Measurements from ENCODE around the gene NAGK. TPM values are rescaled to one million over a fixed set of nuclear protein-coding genes. Genes with fewer than 3 reads are reported as not detected.

NAGK gene
- total and polyA plus RNA-seq, 2 donors (not counting 3 experiments of a cell fraction or from before 2014, with no cell fraction given) = 130 to 184 TPM

DNA sequence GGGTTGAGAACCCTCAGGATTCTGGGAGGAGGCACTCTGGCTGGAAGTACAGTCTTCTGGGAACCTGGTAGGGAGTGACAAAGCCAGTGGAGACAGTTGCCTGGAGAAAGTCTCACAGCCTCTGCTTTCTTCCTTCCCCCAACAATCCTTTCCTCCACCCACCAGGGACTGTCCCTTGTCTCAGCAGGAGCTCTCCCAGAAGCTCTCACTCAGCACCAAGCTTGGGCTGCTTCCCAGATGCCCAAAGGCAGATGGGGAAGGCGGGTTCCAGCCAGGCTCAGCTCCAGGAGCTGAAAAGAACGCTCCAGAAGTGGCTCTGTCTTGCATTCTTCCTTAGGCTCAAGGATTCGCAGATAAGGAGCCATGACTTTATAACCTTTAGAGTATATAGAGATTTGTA, 7.6 kb upstream of the NAGK start:
- POLR2A ChIA-PET = no interaction called here
- Histone ChIP-seq H3K9me1 (replicated peaks; ENCODE audit: control insufficient read depth, extremely low read depth, insufficient read depth, low read length) (no peaks in the 10 kb centered on the region), H3K27ac (ENCODE audit: insufficient read depth, low read depth, low read length) (no peak overlapping the region), H3K4me1 (ENCODE audit: control insufficient read depth, extremely low read depth, insufficient read depth, low read length) (no peaks in the 10 kb centered on the region), H2AFZ (ENCODE audit: low read depth, low read length) (no peak overlapping the region), H3K79me2 (ENCODE audit: control insufficient read depth, insufficient read depth, low read length) (no peaks in the 10 kb centered on the region), H4K20me1 (replicated peaks; ENCODE audit: control insufficient read depth, extremely low read depth, insufficient read depth, low read length) (no peaks in the 10 kb centered on the region), H3K9me3 (replicated peaks; ENCODE audit: control insufficient read depth, insufficient read depth, low read length) (no peaks in the 10 kb centered on the region), H3K36me3 (ENCODE audit: control insufficient read depth in 2 of 2, extremely low read depth in 1 of 2, insufficient read depth in 2 of 2, low read length in 2 of 2) (no peaks in the 10 kb centered on the region), H3K4me2 (ENCODE audit: insufficient read depth, low read length) (no peak overlapping the region), H3K9ac (replicated peaks; ENCODE audit: extremely low read depth, insufficient read depth, low read length) (no peak overlapping the region), H3K27me3 (ENCODE audit: control insufficient read depth in 2 of 2, insufficient read depth in 2 of 2, low read length in 2 of 2) (peaks cover 11 to 21% of the 10 kb centered on the region in 2 experiments), H3K4me3 (replicated peaks in 1 of 3; ENCODE audit: insufficient read depth in 1 of 3, low read depth in 1 of 3, low read length in 3 of 3) (no peak overlapping the region)
- TF ChIP-seq, protein P1, sequence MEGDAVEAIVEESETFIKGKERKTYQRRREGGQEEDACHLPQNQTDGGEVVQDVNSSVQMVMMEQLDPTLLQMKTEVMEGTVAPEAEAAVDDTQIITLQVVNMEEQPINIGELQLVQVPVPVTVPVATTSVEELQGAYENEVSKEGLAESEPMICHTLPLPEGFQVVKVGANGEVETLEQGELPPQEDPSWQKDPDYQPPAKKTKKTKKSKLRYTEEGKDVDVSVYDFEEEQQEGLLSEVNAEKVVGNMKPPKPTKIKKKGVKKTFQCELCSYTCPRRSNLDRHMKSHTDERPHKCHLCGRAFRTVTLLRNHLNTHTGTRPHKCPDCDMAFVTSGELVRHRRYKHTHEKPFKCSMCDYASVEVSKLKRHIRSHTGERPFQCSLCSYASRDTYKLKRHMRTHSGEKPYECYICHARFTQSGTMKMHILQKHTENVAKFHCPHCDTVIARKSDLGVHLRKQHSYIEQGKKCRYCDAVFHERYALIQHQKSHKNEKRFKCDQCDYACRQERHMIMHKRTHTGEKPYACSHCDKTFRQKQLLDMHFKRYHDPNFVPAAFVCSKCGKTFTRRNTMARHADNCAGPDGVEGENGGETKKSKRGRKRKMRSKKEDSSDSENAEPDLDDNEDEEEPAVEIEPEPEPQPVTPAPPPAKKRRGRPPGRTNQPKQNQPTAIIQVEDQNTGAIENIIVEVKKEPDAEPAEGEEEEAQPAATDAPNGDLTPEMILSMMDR (IDR thresholded peaks at IDR 0.05; ENCODE audit: extremely low read depth in 1 of 2, insufficient read depth in 1 of 2, low read depth in 1 of 2, low read length in 2 of 2) = no peak
- TF ChIP-seq, protein P2, sequence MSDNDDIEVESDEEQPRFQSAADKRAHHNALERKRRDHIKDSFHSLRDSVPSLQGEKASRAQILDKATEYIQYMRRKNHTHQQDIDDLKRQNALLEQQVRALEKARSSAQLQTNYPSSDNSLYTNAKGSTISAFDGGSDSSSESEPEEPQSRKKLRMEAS (IDR thresholded peaks at IDR 0.05; ENCODE audit: insufficient read depth, insufficient read length) = no peak
- TF ChIP-seq MYC (IDR thresholded peaks at IDR 0.05; ENCODE audit: low read depth, low read length) (no peak), EZH2 (IDR thresholded peaks at IDR 0.05; ENCODE audit: borderline replicate concordance, low read depth, low read length, severe bottlenecking) (no peak), JUN (IDR thresholded peaks at IDR 0.05; ENCODE audit: borderline replicate concordance, insufficient read depth, insufficient read length, low read depth) (no peak), POLR2AphosphoS5 (IDR thresholded peaks at IDR 0.05; ENCODE audit: insufficient read depth, low read depth, low read length) (no peak), POLR2A (IDR thresholded peaks at IDR 0.05; ENCODE audit: low read depth, low read length) (no peak), GATA2 (IDR thresholded peaks at IDR 0.05; ENCODE audit: insufficient read depth, insufficient read length, low read depth, low read length) (no peak), FOS (IDR thresholded peaks at IDR 0.05; ENCODE audit: borderline replicate concordance, insufficient read depth, low read length) (no peak)
- no peak for DNase-seq (ENCODE audit: low read depth, low spot score)
- CTCF ChIA-PET = interaction anchor here (1.1 kb wide), 1 partner anchor 11 kb away, joined by 4 read pairs; no protein-coding TSS in a partner anchor
- dilution Hi-C loops (cut with MboI; ENCODE audit: extremely low pct_ligation_motif_present, low sequenced_read_pairs) = no loop called here
- FAIRE-seq = no peak
- intact Hi-C loops (cut with micrococcal nuclease) = no loop called here
- no TSS peak for BruUV-seq (replicated peaks)
